CD4-positive, alpha-beta T cell treated with Interleukin-4 for 4 hours (primary cell): Measurements from ENCODE around the gene MAN2C1.
"Not testable (repeated sequence)": the region's sequence is repeated elsewhere in the genome, so short reads cannot be mapped to it uniquely, and the experiment has no call there.

ENCODE experiments used
- DNase-seq: peaks from one replicate; pipeline ENCODE4 v3.0.0-alpha.2; 2020

The MAN2C1 gene

DNA sequence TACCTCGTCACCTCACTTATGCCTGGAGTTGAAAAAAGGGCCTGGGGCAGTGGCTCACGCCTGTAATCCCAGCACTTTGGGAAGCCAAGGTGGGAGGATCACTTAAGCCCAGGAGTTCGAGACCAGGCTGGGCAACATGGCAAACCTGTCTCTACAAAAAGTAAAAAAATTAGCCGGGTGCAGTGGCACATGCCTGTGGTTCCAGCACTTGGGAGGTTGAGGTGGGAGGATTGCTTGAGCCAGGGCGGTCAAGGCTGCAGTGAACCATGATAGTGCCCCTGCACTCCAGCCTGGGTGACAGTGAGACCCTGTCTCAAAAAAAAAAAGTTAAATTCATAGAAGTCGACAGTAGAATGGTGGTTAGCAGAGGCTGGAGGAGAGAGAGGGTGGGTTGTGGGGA is 26.2 kb downstream of the MAN2C1 start:
- no peak for DNase-seq

DNA sequence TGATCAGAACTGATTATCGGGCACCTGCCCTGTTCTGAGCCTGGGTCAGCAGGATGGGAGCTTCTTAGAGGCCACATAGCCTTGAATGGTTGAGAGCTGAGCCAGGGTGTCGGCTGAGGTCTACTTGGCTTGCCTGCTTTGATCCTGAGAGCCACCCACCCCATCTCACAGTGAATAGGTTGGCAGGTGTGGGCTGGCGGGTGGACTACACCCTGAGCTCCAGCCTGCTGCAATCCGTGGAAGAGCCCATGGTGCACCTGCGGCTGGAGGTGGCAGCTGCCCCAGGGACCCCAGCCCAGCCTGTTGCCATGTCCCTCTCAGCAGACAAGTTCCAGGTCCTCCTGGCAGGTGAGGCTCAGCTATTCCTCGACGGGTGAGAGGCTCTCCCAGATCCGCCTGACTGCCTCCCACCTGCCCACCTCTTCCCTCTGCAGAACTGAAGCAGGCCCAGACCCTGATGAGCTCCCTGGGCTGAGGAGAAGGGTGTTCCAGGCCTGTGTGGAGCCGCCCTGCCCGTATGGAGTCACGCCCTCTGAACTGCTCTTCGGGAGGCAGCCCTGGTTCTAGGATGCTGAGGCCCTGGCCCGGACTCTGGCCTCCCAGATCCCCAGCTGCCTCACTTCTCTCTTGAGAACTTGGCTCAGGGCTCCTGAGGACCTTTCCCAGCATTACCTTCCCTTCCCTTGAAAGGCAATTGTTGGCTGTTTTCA is 28.7 kb downstream of the MAN2C1 start:
- DNase-seq: no peak

DNA sequence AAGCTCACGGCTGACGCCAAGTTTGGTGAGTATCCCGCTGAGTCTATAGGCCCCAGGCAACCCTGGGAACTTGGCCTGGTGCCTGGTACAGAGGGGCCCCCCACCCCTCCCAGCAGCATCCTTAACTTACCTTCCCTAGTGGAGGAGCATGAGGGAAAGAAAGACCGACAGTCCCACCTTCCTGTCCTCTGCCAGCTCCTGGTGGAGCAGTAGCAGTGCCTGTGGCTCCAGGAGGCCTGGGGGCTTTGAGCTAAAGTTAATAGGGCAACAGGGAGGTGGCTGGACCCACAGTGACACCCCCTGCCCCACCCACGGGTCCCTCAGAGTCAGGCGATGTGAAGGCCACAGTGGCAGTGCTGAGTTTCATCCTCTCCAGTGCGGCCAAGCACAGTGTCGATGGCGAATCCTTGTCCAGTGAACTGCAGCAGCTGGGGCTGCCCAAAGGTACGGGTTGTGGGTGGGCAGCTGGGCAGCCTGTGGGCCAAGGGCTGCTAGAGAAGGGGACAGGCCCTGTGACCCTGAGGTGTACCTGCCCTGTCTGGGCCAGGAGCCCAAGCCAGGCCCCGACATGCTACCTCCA is 29.7 kb downstream of the MAN2C1 start:
- DNase-seq: no peak

DNA sequence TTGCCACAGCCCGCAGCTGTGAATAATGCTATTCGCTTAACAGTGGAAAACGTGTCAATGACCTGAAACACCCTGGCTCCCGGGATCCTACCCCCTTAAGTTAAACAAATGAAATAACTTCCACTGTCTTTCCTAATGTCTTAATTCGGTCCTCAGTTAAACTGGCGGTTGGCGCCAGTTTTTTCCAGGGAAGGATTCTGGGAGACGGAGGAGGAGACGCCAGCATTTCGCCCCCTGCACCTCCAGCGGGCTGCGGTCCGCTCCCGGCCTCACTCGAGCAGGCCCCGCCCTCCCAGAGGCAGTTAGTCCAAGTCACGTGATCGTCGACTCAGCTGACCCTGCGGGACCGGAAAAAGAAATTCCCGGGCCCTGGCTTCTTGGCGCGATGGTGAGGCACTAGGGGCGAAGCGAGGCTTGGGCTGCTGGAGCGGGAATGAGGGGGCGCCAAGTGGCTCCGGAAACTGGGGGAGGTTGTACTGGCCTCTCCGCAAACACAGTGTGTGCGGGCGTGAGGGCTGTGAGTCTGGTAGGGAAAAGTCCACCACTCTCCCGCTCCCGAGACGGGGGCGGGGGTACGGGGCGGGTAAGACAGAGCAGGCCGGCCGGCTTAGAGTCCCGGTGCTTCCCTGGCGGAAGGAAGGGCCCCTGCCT is 32.6 kb downstream of the MAN2C1 start, which contains the start of gene COMMD4:
COMMD4 (plus strand) TSS at position 359 of the 651 bp plus-strand sequence; CDS start at position 386, 27 bp downstream.
- DNase-seq: peak; percentile 72

DNA sequence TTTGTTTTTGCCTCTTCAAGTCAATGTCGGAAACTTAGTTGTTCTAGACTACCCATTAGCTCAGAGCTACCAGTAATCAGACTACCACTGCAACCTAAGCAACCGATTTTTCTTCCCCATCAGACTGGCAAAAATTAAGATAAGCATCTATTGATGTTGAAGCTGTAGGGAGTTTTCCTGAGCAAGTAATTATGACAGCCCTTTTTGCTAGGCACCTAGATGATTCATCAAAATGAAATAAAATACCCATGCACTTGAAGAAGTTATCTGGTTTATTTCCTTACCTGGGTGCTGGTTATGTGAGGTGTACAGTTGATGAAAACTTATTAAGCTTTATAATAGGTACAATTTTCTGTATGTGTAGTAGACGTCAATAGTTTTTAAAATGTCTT is 33.1 kb downstream of the MAN2C1 start:
- no peak for DNase-seq

DNA sequence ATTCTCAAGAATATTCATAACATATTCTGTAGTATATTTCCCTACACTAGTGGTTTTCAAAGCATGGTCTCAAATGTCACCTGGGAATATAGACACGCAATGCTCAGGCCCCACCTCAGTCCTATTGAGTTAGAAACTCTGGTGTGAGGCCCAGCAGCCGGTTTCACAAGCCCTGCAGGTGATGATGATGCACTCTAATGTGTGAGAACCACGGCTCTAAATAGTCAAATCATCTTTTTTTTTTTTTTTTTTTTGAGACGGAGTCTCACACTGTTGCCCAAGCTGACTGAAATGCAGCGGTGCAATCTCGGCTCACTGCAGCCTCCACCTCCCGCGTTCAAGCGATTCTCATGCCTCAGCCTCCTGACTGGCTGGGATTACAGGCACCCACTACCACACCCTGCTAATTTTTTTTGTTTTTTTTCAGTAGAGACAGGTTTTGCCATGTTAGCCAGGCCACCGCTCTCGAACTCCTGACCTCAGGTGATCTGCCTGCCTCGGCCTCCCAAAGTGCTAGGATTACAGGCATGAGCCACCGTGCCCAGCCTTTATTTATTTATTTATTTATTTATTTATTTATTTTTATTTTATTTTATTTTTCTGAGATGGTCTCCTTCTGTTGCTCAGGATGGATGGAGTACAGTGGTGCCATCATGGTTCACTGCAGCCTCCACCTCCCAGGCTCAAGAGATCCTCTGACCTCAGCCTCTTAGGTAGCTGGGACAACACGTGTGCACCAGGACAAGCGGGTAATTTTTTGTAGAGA is 34.6 kb downstream of the MAN2C1 start:
- DNase-seq: not testable (repeated sequence)

DNA sequence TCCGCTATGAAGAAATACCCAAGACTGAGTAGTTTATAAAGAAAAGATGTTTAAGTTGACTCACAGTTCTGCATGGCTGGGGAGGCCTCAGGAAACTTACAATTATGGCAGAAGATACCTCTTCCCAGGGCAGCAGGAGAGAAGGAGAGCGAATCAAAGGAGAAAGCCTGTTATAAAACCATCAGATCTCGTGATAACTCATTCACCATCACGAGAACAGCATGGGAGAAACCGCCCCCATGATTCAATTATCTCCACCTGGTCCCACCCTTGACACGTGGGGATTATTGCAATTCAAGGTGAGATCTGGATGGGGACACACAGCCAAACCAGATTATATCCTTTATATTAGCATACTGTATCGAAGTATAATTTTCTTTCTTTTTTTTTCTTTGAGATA is 36.3 kb downstream of the MAN2C1 start:
- not testable (repeated sequence) for DNase-seq

DNA sequence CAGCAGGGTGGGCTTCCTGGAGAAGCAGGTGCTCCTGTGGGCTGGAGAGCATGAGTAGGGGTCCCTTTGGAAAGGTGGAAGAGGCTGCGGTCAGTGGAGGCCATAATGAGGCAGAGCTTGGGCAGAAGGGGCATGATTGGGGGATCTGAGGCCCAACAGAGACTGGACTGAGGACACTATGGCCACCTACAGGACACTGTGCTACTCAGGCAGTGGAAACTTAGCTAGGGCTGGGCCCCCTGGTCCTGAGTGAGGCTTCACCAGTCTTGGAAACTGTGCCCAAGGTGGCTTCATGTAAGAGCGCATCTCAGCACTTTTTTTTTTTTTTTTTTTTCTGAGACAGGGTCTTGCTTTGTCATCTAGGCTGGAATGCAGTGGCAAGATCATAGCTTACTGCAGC is 38.8 kb downstream of the MAN2C1 start:
- no peak for DNase-seq

DNA sequence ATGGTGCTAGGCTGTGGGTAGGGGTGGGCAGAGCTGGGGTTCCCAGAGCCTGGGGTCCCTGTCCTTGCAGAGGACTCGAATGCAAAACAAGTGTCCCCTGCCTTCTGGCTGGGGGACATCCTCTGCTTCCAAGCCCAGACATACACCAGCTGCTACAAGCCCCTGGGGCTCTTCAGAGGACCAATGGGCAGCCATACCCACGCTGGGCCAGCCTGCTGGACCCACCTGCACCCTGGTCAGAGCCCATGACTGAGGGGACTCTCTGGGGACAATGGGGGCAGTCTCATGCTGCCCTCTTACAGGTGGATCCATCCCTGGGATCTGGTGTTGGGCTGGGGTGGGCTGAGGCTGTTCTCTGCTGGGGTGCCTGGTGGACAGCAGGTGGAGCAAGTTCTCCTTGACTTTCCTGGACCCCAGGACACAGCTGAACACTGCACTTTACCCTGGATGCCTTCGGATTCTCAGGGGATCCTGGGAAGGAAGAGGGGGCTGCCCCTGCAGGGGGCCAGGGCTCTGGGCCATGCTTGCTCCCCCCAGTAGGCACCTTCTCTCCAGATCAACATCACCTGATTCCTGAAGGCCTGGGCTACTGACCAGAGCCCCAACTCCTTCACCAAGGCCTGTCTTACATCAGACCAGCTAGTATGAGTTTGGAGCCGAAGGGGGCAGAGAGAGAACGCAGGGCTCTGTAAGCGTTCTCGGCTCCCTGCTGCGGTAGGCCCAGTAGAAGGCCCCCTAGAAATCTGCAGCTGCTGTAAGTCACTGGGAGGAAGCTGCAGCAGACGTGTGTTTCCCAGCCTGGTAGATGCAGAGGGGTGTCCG is 39.7 kb downstream of the MAN2C1 start:
- no peak for DNase-seq

DNA sequence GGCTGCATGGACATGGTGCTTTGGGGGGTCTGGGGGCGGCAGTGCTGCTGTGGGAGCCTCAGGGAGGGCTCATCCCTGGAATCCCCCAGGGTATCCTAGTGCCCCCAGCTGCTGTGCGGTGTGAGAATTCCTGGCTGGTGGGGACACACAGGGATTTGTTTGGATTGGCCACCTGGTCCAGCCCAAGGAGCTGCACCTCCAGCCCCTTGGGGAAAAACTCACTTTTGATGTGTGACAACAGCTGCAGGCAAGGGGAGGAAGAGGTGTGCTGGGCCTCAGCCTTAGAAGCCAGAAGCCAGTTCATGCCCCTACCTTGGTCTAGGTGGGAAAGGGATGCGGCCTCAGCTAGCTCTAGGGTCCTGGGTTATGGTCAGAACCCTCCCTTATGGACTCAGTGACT is 40.9 kb downstream of the MAN2C1 start:
- no peak for DNase-seq

DNA sequence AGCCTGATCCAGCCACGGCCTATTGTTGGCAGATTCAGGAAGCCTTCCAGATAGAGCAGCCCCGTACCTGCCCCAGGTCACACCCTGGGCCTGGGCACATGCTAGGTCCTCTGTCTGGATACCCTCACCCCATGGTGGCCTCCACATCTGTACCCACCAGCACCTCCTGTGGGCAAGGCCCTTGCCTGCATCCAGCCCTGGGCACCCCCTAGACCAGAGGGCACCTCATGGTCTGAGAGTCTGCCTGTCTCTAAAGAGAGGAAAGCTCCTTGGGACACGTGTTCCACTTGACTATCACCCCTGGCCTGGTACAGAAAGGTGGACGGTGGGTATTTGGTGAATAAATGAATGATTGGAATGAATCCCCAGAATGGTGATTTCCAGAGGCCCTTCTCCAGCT is 41.4 kb downstream of the MAN2C1 start:
- no peak for DNase-seq

DNA sequence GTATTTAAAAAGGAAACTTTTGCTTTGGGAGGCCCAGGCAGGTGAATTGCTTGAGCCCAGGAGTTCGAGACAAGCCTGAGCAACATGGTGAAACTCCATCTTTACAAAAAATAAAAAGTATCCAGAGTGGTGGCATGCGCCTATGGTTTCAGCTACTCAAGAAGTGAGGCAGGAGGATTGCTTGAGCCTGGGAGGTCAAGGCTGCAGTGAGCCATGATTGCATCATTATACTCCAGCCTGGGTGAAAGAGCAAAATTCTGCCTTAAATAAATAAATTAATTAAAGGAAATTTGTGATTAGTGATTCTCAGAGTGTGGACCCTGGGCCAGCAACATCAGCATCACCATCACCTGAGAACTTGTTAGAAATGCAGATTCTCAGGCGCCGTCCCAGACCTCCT is 42.5 kb downstream of the MAN2C1 start:
- DNase-seq: no peak

DNA sequence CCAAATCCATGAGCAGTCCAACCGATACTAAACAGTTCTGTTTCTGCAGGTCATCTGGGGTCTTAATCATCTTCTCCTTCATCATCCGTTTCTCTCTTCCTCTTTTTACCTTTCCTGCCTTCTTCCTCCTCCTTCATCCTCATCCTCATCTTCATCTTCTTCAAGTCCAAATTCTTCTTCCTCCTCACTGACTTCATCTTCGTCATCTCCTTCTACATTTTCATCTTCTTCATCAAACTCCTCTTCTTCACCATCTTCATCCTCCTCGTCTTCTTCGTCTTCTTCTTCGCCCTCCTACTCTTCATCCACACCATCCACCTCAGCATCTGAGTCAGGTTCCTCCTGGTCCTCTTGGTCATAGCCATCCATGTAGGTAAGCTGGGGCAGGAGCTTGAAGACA is 46.7 kb downstream of the MAN2C1 start:
- no peak for DNase-seq

DNA sequence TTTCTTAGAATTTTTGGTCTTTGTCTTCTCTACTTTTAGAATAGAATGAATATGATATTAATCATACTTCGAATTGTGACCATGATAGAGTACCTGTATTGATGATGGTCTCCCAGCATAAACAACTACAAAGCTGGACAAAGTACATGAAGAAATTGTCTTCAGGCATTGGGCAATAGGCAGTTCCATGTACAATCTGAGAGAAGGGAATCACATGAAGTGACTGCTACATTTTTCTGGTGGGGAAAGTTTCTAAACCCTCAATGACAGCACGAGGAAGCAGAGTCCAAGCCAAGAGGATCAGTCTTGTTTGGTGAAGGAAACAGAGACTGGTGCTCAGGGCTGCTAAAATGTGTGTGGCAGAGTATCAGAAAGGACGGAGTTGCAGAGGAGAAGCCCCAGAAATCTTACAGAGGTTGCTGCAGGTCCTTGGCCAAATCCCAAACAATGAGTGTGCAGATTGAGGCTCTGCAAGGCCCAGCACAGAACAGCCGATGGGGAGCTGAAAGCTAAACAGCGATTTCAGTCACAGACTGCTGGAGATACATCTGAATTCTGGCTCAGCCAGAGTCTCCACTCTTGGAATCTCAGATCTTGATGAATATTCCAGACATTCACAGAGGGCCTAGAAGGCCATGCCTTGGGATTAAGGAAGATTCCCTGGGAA is 49.0 kb downstream of the MAN2C1 start:
- DNase-seq: not testable (repeated sequence)

DNA sequence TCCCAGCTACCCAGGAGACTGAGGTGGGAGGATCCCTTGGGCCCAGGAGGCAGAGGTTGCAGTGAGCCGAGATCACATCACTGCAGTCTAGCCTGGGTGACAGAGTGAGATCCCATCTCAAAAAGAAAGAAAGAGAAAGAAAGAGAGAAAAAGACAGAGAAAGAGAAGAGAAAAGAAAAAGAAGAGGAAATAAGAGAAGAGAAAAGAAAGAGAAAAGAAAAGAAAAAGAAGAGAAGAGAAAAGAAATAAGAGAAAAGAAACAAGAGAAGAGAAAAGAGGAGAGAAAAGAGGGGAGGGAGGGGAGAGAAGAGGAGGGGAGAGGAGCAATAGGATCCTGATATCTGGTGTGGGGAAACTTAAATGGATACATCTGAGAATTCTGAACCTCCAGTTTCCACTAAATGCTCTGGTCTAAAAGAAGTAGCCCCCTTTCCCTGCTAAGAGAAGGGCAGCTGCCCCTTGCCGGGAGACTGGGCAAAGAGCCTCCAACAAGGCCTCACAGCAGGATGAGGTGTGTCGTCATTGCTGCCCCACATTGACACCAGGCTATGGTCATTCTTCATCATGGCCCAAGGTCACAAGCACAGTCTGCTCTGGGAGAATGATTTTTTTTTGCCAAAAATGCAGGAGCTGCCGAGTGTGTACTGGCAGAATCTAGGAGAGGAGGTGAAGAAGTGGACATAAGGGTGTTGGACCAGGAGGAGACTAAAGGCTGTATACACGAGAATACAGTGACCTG is 53.7 kb downstream of the MAN2C1 start:
- DNase-seq: no peak

DNA sequence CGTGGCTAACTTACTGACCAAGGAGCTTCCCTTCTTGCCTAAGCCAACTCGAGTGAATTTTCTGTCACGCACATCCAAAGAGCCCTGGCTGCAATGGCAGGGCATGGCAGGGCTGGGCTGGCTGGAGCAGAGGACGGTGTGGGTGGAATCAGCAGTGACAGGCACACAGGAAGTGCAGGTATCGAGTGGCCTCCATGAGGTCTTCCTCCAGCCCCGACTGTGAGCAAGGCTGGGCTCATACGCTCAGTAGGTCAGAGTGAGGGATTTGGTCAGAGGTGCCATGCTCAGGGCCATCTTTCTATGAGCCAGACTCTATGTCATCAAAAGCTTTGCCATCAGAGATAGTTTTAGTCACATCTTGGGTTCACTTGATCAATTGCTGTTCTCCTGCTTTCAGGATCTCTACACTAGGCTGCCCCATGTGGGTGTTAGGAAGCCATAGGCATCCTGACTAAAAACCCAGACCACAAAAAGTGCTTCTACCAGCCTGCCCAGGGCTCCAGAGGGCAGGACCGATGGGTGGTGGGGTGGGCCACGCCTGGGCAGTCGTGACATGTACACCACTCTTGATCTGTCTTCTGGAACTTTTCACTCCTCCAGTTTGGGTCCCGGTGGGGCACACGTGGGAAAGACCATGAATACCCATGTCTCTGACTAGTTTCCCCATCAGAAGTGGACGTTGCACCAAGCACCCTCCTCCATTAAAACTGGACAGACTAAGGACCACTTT is 55.1 kb downstream of the MAN2C1 start:
- no peak for DNase-seq

DNA sequence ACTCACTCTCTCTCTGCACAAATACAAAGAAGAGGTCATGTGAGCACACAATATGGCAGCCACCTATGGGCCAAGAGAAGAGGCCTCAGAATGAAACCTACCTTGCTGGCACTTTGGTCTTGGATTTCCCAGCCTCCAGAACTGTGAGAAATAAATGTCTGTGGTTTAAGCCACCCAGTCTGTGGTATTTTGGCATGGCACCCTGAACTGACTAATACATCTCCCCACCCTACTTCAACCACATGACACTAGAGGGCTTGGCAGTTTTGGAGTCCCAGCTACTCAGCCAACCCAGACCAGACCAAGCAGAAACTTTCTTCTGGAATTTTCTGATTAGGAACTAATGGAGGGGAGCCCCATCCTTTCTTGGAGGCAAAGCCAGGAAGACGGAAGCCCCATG is 55.9 kb downstream of the MAN2C1 start:
- DNase-seq: not testable (repeated sequence)

DNA sequence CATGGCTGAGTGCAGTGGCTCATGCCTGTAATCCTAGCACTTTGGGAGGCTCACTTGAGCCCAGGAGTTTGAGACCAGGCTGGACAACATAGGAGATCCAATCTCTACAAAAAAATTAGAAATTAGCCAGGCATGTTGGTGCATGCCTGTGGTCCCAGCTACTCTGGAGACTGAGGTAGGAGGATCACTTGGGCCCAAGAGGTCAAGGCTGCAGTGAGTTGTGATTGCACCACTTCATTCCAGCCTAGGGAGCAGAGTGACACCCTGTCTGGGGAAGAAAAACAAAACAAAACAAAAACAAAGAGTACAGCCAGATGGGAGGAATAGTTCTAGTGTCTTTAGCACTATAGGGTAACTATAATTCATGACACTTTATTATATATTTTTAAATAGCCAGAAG is 58.7 kb downstream of the MAN2C1 start:
- DNase-seq: no peak

DNA sequence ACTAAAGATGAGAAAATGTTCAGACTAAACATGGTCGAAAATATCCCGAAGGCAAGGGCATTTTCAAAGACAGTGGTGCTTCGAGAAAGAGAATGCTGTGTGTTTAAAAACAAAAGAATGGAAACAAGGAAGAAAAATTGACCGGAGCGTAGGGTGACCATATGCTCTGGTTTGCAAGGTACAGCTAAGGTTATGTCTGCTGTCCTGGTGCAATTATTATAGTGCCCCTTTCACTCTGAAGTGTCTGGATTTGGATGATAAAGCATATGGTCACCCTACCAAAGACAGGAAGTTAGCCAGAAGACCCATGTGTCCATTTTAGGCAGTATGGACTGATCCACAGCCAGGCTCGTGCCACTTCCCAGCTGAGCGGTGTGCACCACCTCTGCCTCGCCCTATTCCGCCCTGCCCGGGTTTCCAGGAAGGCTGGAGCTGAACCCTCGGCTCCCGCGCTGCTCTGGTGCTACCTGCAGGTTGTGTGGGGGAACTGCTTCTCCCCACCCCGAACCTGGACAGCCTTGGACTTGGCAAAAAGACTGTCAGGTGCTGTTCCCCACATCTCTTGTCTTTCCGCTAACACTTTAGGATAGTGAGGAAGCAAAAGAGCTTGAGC is 60.5 kb downstream of the MAN2C1 start:
- DNase-seq: no peak

DNA sequence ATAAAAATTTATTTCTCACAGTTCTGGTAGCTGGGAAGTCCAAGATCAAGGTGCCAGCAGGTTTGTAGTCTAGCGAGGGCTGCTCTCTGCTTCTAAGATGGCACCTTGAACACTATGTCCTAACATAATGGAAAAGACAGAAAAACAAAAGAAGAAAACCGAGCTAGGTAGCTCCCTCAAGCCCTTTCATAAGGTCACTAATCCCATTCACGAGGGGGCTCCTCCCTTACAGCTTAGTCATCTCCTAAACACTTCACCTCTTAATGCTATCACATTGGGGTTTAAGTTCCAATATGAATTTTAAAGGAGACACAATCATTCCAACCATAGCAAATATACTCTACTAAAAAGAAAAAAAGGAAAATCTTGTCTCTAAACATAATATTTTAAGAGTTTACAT is 62.2 kb downstream of the MAN2C1 start:
- DNase-seq: no peak
